ENCODE measurements around the gene HPSE2. TPM values are rescaled to one million over a fixed set of nuclear protein-coding genes. Genes with fewer than 3 reads are reported as not detected.

The HPSE2 gene
- total RNA-seq, 6 experiments from 2014 or later, result 0.05 to 0.09 TPM; not detected in 4

DNA sequence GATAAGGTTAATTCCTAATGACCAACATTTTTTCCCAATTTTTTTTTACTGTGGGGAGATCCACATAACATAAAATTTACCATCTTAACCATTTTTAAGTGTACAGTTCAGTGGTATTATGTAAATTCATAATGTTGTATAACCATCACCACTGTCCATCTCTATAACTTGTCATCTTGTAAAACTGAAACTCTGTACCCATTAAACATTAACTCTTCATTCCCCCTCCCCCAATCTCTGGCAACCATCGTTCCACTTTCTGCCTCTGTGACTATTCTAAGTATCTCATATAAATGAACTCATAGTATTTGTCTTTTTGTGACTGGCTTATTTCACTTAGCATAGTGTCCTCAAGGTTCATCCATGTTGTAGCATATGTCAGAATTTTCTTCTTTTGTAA, 742.9 kb downstream of the HPSE2 start:
- Mint-ChIP-seq H3K27me3 (ENCODE audit: insufficient read depth) (no peaks in the 10 kb centered on the region; the same call in none of the 2 replicates), H3K4me3 (no peak overlapping the region), H3K36me3 (ENCODE audit: low read depth) (peaks cover 10% of the 10 kb centered on the region), H3K27ac (no peak overlapping the region), H3K9me3 (peaks cover 10% of the 10 kb centered on the region), H3K4me1 (ENCODE audit: low read depth) (peaks cover 27% of the 10 kb centered on the region)
- no peak for DNase-seq
- TF ChIP-seq, protein P1, sequence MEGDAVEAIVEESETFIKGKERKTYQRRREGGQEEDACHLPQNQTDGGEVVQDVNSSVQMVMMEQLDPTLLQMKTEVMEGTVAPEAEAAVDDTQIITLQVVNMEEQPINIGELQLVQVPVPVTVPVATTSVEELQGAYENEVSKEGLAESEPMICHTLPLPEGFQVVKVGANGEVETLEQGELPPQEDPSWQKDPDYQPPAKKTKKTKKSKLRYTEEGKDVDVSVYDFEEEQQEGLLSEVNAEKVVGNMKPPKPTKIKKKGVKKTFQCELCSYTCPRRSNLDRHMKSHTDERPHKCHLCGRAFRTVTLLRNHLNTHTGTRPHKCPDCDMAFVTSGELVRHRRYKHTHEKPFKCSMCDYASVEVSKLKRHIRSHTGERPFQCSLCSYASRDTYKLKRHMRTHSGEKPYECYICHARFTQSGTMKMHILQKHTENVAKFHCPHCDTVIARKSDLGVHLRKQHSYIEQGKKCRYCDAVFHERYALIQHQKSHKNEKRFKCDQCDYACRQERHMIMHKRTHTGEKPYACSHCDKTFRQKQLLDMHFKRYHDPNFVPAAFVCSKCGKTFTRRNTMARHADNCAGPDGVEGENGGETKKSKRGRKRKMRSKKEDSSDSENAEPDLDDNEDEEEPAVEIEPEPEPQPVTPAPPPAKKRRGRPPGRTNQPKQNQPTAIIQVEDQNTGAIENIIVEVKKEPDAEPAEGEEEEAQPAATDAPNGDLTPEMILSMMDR (IDR thresholded peaks at IDR 0.05), result no peak

DNA sequence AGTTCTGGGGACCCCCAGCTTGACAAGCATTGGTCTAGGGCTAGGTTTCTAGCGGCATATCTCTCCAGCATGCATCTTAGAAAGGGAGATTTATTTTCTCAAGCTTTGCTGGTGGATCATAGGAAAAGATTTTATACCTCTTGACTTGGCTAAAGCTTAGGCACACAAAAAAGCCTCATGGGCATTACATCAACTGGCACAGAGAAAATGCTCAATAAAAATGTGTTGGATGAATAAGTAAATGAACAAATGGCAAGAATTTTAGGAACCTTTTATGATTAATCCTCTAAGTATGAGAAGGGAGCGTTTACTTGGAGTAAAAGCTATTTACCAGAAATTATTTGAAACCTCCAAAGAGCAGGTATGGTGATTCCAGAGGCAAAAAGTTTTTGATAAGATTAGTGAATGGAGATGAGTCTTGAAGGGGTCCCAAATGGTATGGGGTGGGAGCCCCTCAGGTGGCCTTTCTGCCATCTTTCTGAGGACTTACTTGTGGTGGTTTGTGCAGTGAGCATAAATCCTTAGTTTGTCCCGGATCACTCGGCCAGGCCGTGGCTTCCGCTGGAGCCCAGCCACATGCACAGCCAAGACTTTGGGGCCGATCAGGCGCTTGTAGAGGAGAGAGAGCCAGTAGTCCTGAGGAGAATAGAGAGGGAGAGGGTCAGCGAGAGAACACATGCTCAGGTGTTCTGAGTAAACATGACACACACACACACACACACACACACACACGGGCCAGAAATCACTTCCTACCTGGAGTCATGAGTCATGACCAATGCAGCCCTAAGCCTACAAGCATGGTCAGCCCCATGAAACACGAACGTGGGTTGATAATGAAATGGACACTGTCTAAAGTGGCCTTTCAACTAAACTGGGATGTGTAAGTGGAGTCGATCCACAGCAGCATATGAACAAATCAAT, 745.8 kb downstream of the HPSE2 start:
- H3K9me3 Mint-ChIP-seq, result no peaks in the 10 kb centered on the region
- no peaks in the 10 kb centered on the region for H3K36me3 Mint-ChIP-seq (ENCODE audit: low read depth)
- no peak for DNase-seq
- TF ChIP-seq, protein P1 (IDR thresholded peaks at IDR 0.05), result no peak
- no peaks in the 10 kb centered on the region; the same call in none of the 2 replicates for H3K27me3 Mint-ChIP-seq (ENCODE audit: insufficient read depth)
- H3K27ac Mint-ChIP-seq, result no peak overlapping the region
- peaks cover 55% of the 10 kb centered on the region for H3K4me1 Mint-ChIP-seq (ENCODE audit: low read depth)
- no peak overlapping the region for H3K4me3 Mint-ChIP-seq

DNA sequence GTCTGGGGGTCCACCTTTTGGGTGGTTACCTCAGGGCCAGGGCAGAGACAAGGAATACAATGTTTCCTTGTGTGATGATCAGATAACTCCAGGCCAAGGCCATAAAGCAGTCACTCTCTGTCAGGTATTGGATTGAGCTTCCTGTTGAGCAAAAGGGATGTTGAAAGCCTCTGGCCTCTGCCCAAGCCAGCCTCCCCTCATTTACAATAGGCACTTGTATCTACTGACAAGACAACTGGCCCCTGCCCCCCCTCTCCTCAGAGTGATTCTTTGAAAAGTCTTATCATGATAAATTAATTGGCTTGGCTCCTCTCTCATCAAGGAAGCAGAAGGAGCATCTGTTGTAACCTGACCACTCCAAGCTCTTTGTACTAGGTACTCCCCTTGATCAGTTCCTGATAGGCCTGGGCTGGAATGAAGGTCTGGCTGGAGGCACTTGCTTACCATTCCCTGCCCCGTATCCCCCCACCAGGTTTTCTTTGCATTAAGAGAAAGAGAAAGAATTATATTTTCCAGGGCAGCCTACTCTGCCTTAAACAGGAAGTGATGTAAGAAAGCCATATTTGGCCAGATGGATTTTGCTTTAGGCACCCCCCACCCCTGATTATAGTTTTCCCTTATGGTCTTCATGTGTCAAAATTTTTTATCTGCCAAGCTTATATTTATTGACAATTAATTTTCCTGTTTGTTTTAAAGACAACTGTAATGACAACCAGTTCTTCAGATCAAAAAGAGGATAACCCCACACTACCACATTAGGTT, 746.8 kb downstream of the HPSE2 start:
- Mint-ChIP-seq H3K9me3 (peaks cover 4% of the 10 kb centered on the region; the same call in 1 of the 2 replicates), H3K4me3 (no peak overlapping the region), H3K4me1 (ENCODE audit: low read depth) (peaks cover 55% of the 10 kb centered on the region), H3K27me3 (ENCODE audit: insufficient read depth) (no peaks in the 10 kb centered on the region; the same call in none of the 2 replicates), H3K27ac (peak overlapping the region; percentile 29; the same call in 1 of the 2 replicates), H3K36me3 (ENCODE audit: low read depth) (peaks cover 4% of the 10 kb centered on the region; the same call in 1 of the 2 replicates)
- TF ChIP-seq, protein P1 (IDR thresholded peaks at IDR 0.05), result no peak
- DNase-seq, result no peak

DNA sequence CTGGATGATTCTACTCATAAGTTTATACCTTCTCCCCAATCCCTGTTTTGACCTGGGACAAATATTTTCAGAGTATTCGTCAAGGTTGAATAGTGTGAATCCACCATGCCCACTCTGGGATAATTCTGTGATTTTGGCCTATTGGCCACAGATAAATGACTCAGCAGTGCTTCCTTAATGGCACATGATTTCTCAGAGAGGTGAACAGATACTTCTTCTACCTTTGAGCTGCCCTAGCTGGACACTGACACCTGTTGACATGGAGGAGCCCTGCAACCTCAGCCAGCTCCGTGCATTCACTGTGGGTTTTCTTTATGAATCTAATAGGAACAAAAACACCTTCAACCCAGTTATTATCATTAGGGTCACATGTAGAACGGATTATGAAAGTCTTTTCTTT, 748.0 kb downstream of the HPSE2 start:
- TF ChIP-seq, protein P1 (IDR thresholded peaks at IDR 0.05), result no peak
- Mint-ChIP-seq H3K27me3 (ENCODE audit: insufficient read depth) (no peaks in the 10 kb centered on the region; the same call in none of the 2 replicates), H3K36me3 (ENCODE audit: low read depth) (peaks cover 4% of the 10 kb centered on the region; the same call in 1 of the 2 replicates), H3K4me1 (ENCODE audit: low read depth) (peaks cover 55% of the 10 kb centered on the region), H3K4me3 (no peak overlapping the region), H3K27ac (no peak overlapping the region; the same call in 1 of the 2 replicates), H3K9me3 (peaks cover 4% of the 10 kb centered on the region; the same call in 1 of the 2 replicates)
- no peak for DNase-seq

DNA sequence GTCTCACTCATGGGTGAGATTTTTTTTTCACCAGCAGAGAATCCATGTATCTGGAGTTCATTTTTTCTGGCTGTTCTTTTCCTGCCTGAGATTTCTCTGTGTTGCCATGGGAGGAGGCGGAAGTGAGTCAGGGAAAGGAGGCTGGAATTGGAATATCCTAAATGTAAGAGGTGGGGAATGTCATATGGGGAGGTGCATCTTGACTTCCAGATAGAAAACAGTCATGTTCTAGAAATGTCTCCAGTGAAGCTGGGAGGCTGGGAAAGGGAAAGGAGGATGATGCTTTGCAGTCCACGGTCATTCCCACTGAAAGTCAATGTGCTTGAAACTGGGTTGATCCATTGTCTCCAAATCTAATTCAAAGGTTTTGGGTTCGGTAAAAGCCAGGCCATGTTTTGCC, 749.2 kb downstream of the HPSE2 start:
- H3K36me3 Mint-ChIP-seq (ENCODE audit: low read depth), result peaks cover 4% of the 10 kb centered on the region; the same call in 1 of the 2 replicates
- H3K27me3 Mint-ChIP-seq (ENCODE audit: insufficient read depth), result no peaks in the 10 kb centered on the region; the same call in 1 of the 2 replicates
- DNase-seq, result peak; percentile 90
- H3K4me1 Mint-ChIP-seq (ENCODE audit: low read depth), result peaks cover 67% of the 10 kb centered on the region
- peak overlapping the region; percentile 60 for H3K4me3 Mint-ChIP-seq
- TF ChIP-seq, protein P1 (IDR thresholded peaks at IDR 0.05), result no peak
- H3K9me3 Mint-ChIP-seq, result peaks cover 4% of the 10 kb centered on the region; the same call in 1 of the 2 replicates
- peak overlapping the region; percentile 96 for H3K27ac Mint-ChIP-seq
